ENCODE measurements around the gene RDH16.
"Not testable (repeated sequence)": the region's sequence is repeated elsewhere in the genome, so short reads cannot be mapped to it uniquely, and the experiment has no call there.

Gene RDH16

GRCh38 chr12:56968910-56969309, 11.5 kb upstream of the RDH16 start:
- not testable (repeated sequence) for H3K9ac ChIP-seq (ENCODE audit: low read depth, low read length); H3K4me3 ChIP-seq (ENCODE audit: low read depth, low read length); H3K9me3 ChIP-seq (ENCODE audit: control insufficient read depth, insufficient read depth, low read length)

DNA sequence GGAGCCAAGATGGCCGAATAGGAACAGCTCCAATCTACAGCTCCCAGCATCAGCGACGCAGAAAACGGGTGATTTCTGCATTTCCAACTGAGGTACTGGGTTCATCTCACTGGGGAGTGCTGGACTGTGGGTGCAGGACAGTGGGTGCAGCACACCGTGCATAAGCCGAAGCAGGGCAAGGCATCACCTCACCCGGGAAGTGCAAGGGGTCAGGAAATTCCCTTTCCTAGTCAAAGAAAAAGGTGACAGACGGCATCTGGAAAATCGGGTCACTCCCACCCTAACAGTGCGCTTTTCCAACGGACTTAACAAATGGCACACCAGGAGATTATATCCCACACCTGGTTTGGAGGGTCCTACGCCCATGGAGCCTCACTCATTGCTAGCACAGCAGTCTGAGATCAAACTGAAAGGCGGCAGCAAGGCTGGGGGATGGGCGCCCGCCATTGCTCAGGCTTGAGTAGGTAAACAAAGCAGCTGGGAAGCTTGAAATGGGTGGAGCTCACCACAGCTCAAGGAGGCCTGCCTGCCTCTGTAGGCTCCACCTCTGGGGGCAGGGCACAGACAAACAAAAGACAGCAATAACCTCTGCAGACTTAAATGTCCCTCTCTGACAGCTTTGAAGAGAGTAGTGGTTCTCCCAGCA, 8.7 kb upstream of the RDH16 start:
- H3K9me3 ChIP-seq (ENCODE audit: control insufficient read depth, insufficient read depth, low read length); H3K4me3 ChIP-seq (ENCODE audit: low read depth, low read length); H3K27ac ChIP-seq (ENCODE audit: low read depth, low read length); H3K4me1 ChIP-seq (ENCODE audit: control insufficient read depth, insufficient read depth, low read length); H3K9ac ChIP-seq (ENCODE audit: low read depth, low read length); H3K27me3 ChIP-seq (ENCODE audit: control insufficient read depth, insufficient read depth, low read length); H3K36me3 ChIP-seq (ENCODE audit: control insufficient read depth, insufficient read depth, low read length): not testable (repeated sequence)

More at GRCh38 chr12:56968910-56969309, 11.5 kb upstream of the RDH16 start:
- not testable (repeated sequence) for H3K27ac ChIP-seq (ENCODE audit: low read depth, low read length); H3K4me1 ChIP-seq (ENCODE audit: control insufficient read depth, insufficient read depth, low read length); H3K27me3 ChIP-seq (ENCODE audit: control insufficient read depth, insufficient read depth, low read length); H3K36me3 ChIP-seq (ENCODE audit: control insufficient read depth, insufficient read depth, low read length)

- H3K4me1 ChIP-seq (ENCODE audit: control insufficient read depth, insufficient read depth, low read length); H3K4me3 ChIP-seq (ENCODE audit: low read depth, low read length); H3K9ac ChIP-seq (ENCODE audit: low read depth, low read length); H3K27me3 ChIP-seq (ENCODE audit: control insufficient read depth, insufficient read depth, low read length); H3K27ac ChIP-seq (ENCODE audit: low read depth, low read length); H3K9me3 ChIP-seq (ENCODE audit: control insufficient read depth, insufficient read depth, low read length); H3K36me3 ChIP-seq (ENCODE audit: control insufficient read depth, insufficient read depth, low read length): not testable (repeated sequence)
Observed at GRCh38 chr12:56965124-56965523, 7.7 kb upstream of the RDH16 start.

- H3K4me1 ChIP-seq (ENCODE audit: control insufficient read depth, insufficient read depth, low read length); H3K36me3 ChIP-seq (ENCODE audit: control insufficient read depth, insufficient read depth, low read length); H3K27me3 ChIP-seq (ENCODE audit: control insufficient read depth, insufficient read depth, low read length); H3K4me3 ChIP-seq (ENCODE audit: low read depth, low read length); H3K9ac ChIP-seq (ENCODE audit: low read depth, low read length); H3K27ac ChIP-seq (ENCODE audit: low read depth, low read length): not testable (repeated sequence)
- peaks cover 12% of the 10 kb centered on the region; the same call in 1 of the 2 replicates for H3K9me3 ChIP-seq (ENCODE audit: control insufficient read depth, insufficient read depth, low read length)
Observed at GRCh38 chr12:56963557-56963956, 6.1 kb upstream of the RDH16 start.

DNA sequence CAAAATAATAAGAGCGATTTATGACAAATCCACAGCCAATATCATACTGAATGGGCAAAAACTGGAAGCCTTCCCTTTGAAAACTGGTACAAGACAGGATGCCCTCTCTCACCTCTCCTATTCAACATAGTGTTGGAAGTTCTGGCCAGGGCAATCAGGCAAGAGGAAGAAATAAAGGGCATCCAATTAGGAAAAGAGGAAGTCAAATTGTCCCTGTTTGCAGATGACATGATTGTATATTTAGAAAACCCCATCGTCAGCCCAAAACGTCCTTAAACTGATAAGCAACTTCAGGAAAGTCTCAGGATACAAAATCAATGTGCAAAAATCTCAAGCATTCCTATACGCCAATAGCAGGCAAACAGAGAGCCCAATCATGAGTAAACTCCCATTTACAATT, 4.8 kb upstream of the RDH16 start:
- H3K9me3 ChIP-seq (ENCODE audit: control insufficient read depth, insufficient read depth, low read length) = peaks cover 21% of the 10 kb centered on the region
- not testable (repeated sequence) for H3K27me3 ChIP-seq (ENCODE audit: control insufficient read depth, insufficient read depth, low read length); H3K9ac ChIP-seq (ENCODE audit: low read depth, low read length); H3K4me3 ChIP-seq (ENCODE audit: low read depth, low read length); H3K27ac ChIP-seq (ENCODE audit: low read depth, low read length); H3K36me3 ChIP-seq (ENCODE audit: control insufficient read depth, insufficient read depth, low read length); H3K4me1 ChIP-seq (ENCODE audit: control insufficient read depth, insufficient read depth, low read length)

GRCh38 chr12:56958422-56958821, 1.0 kb upstream of the RDH16 start:
- H3K4me1 ChIP-seq (ENCODE audit: control insufficient read depth, insufficient read depth, low read length) = no peaks in the 10 kb centered on the region
- H3K4me3 ChIP-seq (ENCODE audit: low read depth, low read length) = no peak overlapping the region
- H3K27ac ChIP-seq (ENCODE audit: low read depth, low read length) = no peak overlapping the region
- no peaks in the 10 kb centered on the region for H3K36me3 ChIP-seq (ENCODE audit: control insufficient read depth, insufficient read depth, low read length)
- H3K9me3 ChIP-seq (ENCODE audit: control insufficient read depth, insufficient read depth, low read length) = peaks cover 17% of the 10 kb centered on the region
- H3K9ac ChIP-seq (ENCODE audit: low read depth, low read length) = no peak overlapping the region
- no peaks in the 10 kb centered on the region for H3K27me3 ChIP-seq (ENCODE audit: control insufficient read depth, insufficient read depth, low read length)

- Histone ChIP-seq H3K27ac (ENCODE audit: low read depth, low read length) (no peak overlapping the region), H3K9ac (ENCODE audit: low read depth, low read length) (no peak overlapping the region), H3K27me3 (ENCODE audit: control insufficient read depth, insufficient read depth, low read length) (no peaks in the 10 kb centered on the region), H3K36me3 (ENCODE audit: control insufficient read depth, insufficient read depth, low read length) (no peaks in the 10 kb centered on the region), H3K4me3 (ENCODE audit: low read depth, low read length) (no peak overlapping the region), H3K4me1 (ENCODE audit: control insufficient read depth, insufficient read depth, low read length) (no peaks in the 10 kb centered on the region), H3K9me3 (ENCODE audit: control insufficient read depth, insufficient read depth, low read length) (peaks cover 17% of the 10 kb centered on the region)
Observed at GRCh38 chr12:56955631-56956256, 1.7 kb downstream of the RDH16 start.

DNA sequence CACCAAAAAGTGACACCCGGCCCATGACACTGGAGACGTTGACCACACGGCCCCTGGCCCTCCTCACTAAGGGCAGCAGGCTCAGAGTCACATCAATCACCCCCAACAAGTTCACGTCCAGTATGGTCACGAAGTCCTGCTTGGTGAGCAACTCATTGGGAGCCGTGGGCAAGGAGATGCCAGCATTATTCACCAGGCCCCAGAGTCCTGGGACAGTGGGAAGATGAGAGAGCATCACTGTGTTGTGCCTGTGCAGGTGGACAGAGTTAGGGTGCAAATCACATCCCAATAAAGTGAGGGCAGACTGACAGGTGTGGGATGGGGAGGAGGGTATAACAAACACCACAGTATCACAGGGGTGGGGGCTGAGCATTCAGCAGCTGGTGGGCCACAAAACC, 2.5 kb downstream of the RDH16 start:
- Histone ChIP-seq H3K36me3 (ENCODE audit: control insufficient read depth, insufficient read depth, low read length) (no peaks in the 10 kb centered on the region), H3K27me3 (ENCODE audit: control insufficient read depth, insufficient read depth, low read length) (no peaks in the 10 kb centered on the region), H3K9ac (ENCODE audit: low read depth, low read length) (no peak overlapping the region)

DNA sequence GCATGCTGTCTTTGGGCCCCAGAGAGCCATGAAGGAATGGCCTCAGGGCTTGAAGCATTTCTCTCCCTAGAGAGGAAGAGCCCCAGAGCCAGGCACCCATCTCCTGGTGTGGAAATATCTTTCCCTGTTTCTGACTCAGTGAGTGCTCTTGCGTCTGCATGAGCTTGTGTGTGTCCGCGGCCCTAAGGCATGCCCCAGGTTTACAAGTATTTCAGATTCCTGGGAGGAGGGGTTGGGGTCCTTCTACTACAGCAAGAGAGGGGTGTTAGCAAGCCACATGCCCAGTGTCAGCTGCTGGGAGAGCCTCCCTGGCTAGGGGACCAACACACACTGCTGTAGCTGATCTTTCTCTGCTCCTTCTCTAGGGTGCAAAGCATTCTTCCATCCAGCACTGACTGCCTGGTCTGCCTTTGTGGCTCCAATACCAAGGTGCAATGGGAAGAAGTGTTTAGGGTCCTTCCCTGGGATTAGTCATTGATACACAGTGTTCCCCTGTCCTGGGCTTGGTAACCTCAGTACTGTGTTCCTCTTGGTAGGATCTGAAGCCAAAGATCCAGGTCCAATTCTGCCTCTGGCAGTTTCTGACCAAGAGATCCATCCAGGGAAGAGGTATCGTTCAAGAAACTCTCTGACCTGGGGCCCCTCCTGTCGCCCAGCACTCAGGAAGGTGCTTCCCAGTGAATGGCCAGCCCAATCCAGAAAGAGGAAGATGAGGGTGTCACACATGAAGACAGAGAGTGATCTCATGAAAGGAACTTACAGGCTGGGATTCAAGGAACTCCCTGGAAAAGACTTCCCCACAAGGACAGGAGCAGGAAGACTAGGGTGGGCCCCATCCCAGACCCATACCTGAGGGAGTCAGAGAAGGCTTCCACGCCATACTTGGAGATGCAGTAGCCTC, 3.1 kb downstream of the RDH16 start:
- H3K27ac ChIP-seq (ENCODE audit: low read depth, low read length) = no peak overlapping the region
- no peaks in the 10 kb centered on the region for H3K27me3 ChIP-seq (ENCODE audit: control insufficient read depth, insufficient read depth, low read length)
- H3K4me1 ChIP-seq (ENCODE audit: control insufficient read depth, insufficient read depth, low read length) = no peaks in the 10 kb centered on the region
- no peak overlapping the region for H3K4me3 ChIP-seq (ENCODE audit: low read depth, low read length)
- H3K9me3 ChIP-seq (ENCODE audit: control insufficient read depth, insufficient read depth, low read length) = peaks cover 15% of the 10 kb centered on the region
- H3K9ac ChIP-seq (ENCODE audit: low read depth, low read length) = no peak overlapping the region
- no peaks in the 10 kb centered on the region for H3K36me3 ChIP-seq (ENCODE audit: control insufficient read depth, insufficient read depth, low read length)

More for the DNA sequence above, 2.5 kb downstream of the RDH16 start:
- peaks cover 17% of the 10 kb centered on the region for H3K9me3 ChIP-seq (ENCODE audit: control insufficient read depth, insufficient read depth, low read length)
- H3K27ac ChIP-seq (ENCODE audit: low read depth, low read length) = no peak overlapping the region
- H3K4me1 ChIP-seq (ENCODE audit: control insufficient read depth, insufficient read depth, low read length) = no peaks in the 10 kb centered on the region
- no peak overlapping the region for H3K4me3 ChIP-seq (ENCODE audit: low read depth, low read length)

GRCh38 chr12:56953314-56953713, 4.1 kb downstream of the RDH16 start:
- Histone ChIP-seq H3K27me3 (ENCODE audit: control insufficient read depth, insufficient read depth, low read length) (no peaks in the 10 kb centered on the region), H3K4me3 (ENCODE audit: low read depth, low read length) (no peak overlapping the region), H3K9ac (ENCODE audit: low read depth, low read length) (no peak overlapping the region), H3K9me3 (ENCODE audit: control insufficient read depth, insufficient read depth, low read length) (peaks cover 7% of the 10 kb centered on the region), H3K27ac (ENCODE audit: low read depth, low read length) (no peak overlapping the region), H3K4me1 (ENCODE audit: control insufficient read depth, insufficient read depth, low read length) (no peaks in the 10 kb centered on the region), H3K36me3 (ENCODE audit: control insufficient read depth, insufficient read depth, low read length) (no peaks in the 10 kb centered on the region)

Data from HUES48 (cell line).